ENCODE data around the gene FAM120A.

Gene FAM120A

DNA sequence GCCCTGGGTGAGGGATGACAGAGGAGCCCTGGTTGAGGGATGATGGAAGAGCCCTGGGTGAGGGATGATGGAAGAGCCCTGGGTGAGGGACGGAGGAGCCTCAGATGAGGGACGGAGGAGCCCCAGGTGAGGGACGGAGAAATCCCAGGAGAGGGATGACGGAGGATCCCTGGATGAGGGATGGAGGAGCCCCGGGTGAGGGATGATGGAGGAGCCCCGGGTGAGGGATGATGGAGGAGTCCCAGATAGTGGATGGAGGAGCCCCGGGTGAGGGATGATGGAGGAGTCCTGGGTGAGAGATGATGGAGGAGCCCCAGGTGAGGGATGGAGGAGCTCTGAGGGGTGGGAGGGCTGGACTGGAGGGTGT lies 135.8 kb downstream of the FAM120A start:
- Mint-ChIP-seq H3K27ac (ENCODE audit: low read depth) (peak overlapping the region; percentile 84), H3K4me1 (peaks cover 70% of the 10 kb centered on the region), H3K27me3 (no peaks in the 10 kb centered on the region), H3K9me3 (peaks cover 5% of the 10 kb centered on the region), H3K4me3 (no peak overlapping the region), H3K36me3 (ENCODE audit: insufficient read depth) (no peaks in the 10 kb centered on the region)
- DNase-seq (ENCODE audit: low spot score in 2 of 2) = no peak
- ATAC-seq (replicated peaks; ENCODE audit: extremely low read depth, poor library complexity, severe bottlenecking) = no peak

DNA sequence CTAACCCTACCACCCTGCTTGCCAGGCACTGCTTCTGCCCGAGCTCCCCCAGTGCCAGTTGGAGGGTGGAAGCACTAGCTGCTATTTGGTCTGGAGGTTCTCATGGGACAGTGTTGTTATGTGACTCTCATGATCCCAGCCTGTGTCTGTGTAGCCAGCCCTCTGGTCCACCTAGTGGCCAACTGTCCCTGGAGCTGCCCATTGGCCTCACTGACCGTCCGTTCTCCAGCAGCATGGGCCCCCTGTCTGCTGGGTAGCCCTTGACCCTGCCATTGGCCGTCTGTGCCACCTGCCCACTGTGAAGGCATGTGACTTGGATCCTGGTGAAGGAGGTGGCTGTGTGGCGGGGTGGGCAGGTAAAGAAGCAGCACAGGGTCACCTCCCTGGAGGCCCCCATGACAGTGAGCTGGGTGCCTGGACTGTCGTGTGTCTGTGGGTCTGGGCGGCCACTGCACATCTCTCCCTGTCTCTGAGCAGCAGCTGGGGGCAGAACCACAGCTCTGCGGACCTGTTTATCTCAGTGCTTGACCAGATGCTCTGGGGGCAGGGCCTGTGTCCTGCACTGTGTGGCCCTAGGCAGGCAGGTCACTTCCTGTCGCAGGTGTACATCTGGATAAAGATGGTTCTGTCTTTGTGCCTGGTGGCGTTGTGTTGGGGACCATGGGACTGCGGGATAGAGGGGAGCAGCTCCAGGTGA lies 136.3 kb downstream of the FAM120A start:
- Mint-ChIP-seq H3K4me1 (peaks cover 74% of the 10 kb centered on the region), H3K4me3 (no peak overlapping the region), H3K27ac (ENCODE audit: low read depth) (peak overlapping the region; percentile 84), H3K36me3 (ENCODE audit: insufficient read depth) (no peaks in the 10 kb centered on the region), H3K27me3 (no peaks in the 10 kb centered on the region), H3K9me3 (peaks cover 5% of the 10 kb centered on the region)
- no peak for DNase-seq (ENCODE audit: low spot score in 2 of 2)
- ATAC-seq (replicated peaks; ENCODE audit: extremely low read depth, poor library complexity, severe bottlenecking) = no peak

DNA sequence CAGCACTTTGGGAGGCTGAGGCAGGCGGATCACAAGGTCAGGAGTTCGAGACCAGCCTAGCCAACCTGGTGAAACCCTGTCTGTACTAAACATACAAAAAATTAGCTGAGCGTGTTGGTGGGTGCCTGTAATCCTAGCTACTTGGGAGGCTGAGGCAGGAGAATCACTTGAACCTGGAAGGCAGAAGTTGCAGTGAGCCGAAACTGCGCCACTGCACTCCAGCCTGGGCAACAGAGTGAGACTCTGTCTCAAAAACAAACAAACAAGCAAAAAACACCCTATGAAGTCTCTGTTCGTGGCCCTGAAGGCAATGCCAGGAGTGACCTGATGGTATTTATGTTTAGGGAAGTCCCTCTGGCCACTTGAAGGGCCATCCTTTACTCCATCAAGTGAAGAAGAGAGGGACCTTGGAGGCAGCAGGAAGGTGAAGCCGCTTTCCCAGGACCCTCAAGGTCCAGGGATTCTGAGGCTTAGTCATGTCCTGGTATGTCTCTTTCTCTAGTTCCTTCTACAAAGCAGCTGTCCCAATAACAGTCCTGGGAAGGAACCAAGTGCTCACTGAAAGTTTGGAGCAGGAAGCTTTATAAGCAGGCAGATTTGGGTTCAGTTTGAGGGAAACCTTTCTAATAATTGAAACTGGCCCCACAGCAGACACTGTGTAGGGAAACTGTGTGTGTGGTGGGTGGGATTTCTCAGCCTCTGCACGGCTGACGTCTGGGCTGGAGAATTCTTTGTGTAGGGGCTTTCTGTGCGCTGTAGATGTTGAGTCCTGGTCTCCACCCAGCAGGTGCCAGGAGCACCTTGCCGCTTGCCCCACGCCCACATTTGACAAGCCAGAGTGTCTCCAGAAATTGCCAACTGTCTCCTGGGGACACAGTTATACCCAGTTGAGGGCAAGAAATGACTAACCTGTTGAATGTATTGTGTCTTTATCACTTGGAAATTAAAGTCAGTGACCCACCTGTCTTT lies 137.4 kb downstream of the FAM120A start:
- no peaks in the 10 kb centered on the region for H3K36me3 Mint-ChIP-seq (ENCODE audit: insufficient read depth)
- H3K9me3 Mint-ChIP-seq = peaks cover 5% of the 10 kb centered on the region
- no peaks in the 10 kb centered on the region for H3K27me3 Mint-ChIP-seq
- peaks cover 80% of the 10 kb centered on the region for H3K4me1 Mint-ChIP-seq
- ATAC-seq (replicated peaks; ENCODE audit: extremely low read depth, poor library complexity, severe bottlenecking) (no peak), DNase-seq (ENCODE audit: low spot score in 2 of 2) (no peak)
- peak overlapping the region; percentile 73 for H3K27ac Mint-ChIP-seq (ENCODE audit: low read depth)
- H3K4me3 Mint-ChIP-seq = no peak overlapping the region

DNA sequence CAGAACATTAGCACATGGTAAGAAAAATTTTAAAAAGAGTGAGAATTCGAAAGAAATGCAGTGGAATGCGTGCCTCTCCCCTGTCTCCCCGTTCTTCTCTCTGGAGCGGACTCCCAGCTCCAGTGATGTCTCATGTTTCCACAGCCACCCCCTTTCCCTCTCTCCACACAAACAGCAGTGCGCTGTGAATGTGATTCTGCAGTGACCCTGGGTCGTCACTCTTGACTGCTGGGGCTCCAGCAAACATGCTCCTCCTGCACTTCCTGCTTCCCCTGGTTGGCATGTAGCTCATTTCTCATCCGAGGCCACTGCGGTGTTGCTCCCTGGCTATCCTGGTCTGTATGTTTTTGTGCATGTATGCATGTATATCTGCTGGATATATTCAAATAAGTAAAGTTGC lies 138.2 kb downstream of the FAM120A start:
- Mint-ChIP-seq H3K36me3 (ENCODE audit: insufficient read depth) (no peaks in the 10 kb centered on the region), H3K4me1 (peaks cover 73% of the 10 kb centered on the region), H3K9me3 (no peaks in the 10 kb centered on the region), H3K27me3 (no peaks in the 10 kb centered on the region), H3K4me3 (no peak overlapping the region), H3K27ac (ENCODE audit: low read depth) (peak overlapping the region; percentile 73)
- no peak for DNase-seq (ENCODE audit: low spot score in 2 of 2)
- ATAC-seq (replicated peaks; ENCODE audit: extremely low read depth, poor library complexity, severe bottlenecking) = no peak

DNA sequence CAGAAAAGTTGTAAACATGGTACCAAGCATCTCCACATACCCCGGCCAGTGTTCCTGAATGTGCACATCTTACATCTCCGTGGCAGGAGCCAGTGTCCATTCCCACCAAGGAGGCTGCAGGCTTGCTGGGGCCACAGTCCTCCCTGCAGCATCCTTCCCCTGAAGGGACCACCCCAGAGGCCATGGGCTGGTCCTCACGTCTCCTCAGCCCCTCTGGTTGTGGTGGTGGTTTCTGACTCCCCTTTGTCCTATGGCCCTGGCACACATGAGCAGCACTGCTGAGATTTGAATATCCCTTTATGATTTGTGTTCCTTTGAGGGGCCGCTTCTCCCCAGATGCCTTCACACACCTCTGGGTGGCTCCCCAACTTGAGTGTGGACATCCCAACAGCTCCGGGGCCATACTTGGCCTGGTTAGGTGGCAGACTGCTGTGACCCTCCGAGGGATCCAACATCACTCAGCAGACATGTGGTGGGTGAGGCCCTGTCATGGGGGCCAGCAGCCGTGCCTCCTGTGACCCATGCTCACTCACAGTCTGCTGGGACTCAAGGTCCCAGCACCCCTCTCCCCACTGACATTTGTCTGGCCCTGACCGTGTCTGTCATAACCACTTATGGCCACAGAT lies 139.2 kb downstream of the FAM120A start:
- ATAC-seq (replicated peaks; ENCODE audit: extremely low read depth, poor library complexity, severe bottlenecking) = no peak

DNA sequence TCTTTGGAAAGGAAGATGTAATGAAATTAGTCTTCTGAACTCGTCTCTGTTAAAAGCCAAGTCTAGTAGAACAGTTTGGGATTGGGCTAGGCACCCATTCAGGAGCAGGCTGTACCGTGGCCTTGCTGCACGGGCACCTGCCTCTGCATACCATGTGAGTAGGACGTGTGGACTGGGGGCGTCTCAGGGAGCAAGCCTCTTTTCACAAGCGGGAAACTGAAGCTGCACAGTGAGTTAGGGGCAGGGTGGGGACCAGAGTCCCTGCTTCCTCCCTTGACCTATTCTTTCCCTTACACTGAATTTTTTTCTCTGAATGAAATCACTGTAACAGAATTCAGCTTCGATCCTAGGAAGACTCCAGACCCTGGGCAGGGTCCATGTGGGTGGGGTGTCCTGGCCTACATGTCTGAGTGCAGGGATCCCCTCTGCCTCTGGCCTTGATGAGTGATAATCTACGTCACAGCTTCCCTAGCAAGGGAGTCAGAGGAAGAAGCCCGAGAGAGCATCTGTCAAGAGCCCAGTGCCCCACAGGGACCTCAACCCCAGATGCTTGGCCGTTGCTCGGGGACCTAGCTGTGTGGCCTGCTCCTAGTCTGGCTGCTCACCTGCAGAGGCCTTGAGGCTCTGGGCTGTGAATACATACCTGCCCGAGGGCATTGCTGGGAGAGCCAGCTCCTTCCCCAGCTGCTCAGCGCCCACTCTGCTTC lies 140.0 kb downstream of the FAM120A start:
- Mint-ChIP-seq H3K4me3 (no peak overlapping the region), H3K4me1 (peaks cover 66% of the 10 kb centered on the region), H3K27me3 (no peaks in the 10 kb centered on the region), H3K9me3 (no peaks in the 10 kb centered on the region), H3K36me3 (ENCODE audit: insufficient read depth) (no peaks in the 10 kb centered on the region), H3K27ac (ENCODE audit: low read depth) (peak overlapping the region; percentile 77)
- ATAC-seq (replicated peaks; ENCODE audit: extremely low read depth, poor library complexity, severe bottlenecking) (no peak), DNase-seq (ENCODE audit: low spot score in 2 of 2) (no peak)

More for the DNA sequence above, 139.2 kb downstream of the FAM120A start:
- Mint-ChIP-seq H3K4me3 (no peak overlapping the region), H3K27me3 (no peaks in the 10 kb centered on the region), H3K36me3 (ENCODE audit: insufficient read depth) (no peaks in the 10 kb centered on the region), H3K9me3 (no peaks in the 10 kb centered on the region), H3K27ac (ENCODE audit: low read depth) (peak overlapping the region; percentile 77), H3K4me1 (peaks cover 64% of the 10 kb centered on the region)
- no peak for DNase-seq (ENCODE audit: low spot score in 2 of 2)

DNA sequence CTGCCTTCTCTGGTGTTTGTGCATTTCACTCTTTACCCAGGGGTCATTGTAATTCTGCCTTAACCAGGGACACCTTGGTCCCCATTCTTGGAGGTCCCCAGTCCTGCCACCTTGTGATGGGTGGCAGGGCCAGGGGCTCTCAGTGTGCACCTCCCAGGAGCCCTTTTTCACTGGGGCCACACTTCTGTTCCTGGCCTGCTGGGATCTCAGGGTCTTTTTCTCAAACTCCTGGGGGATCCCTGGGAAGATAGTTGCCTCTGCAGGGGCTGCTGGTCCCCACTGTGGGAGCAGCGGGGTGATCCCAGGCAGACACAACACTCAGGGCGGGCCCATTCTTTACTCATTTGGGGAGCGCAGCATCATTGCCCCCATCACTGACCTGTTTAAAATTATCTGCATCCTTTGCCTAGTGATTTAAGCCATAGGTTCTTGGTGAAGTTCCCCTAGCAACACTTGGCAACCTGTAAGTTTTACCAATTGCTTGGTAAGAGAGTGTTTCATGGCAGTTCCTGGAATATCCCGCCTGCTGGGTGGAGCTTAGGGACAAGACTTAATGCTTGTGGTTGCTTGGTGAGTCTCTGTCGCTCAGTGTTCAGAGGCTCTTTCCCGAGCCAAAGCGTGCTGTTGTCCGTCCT lies 140.6 kb downstream of the FAM120A start:
- Mint-ChIP-seq H3K27ac (ENCODE audit: low read depth) (no peak overlapping the region), H3K36me3 (ENCODE audit: insufficient read depth) (no peaks in the 10 kb centered on the region), H3K4me1 (peaks cover 60% of the 10 kb centered on the region), H3K27me3 (no peaks in the 10 kb centered on the region), H3K9me3 (no peaks in the 10 kb centered on the region), H3K4me3 (no peak overlapping the region)
- DNase-seq (ENCODE audit: low spot score in 2 of 2) = no peak
- ATAC-seq (replicated peaks; ENCODE audit: extremely low read depth, poor library complexity, severe bottlenecking) = no peak

DNA sequence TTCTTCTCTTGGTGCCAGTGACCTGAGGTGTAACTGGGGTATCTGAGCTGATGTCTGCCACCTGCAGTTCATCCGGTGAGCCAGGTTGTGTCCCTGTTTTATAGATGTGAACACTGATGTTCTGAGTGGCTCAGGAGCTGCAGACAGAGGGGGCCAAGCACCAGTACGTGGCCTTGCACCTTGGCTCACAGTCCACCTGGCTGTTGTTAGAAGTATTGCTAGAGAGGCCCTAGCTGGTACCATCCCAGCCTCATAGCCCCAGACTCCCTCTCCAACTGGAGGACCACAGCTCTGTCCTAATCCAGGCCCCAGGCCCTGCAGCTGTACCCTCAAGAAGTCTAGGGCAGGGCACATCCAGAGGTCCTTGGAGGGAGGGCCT lies 141.1 kb downstream of the FAM120A start:
- peaks cover 57% of the 10 kb centered on the region for H3K4me1 Mint-ChIP-seq
- no peaks in the 10 kb centered on the region for H3K27me3 Mint-ChIP-seq
- DNase-seq (ENCODE audit: low spot score in 2 of 2) (no peak), ATAC-seq (replicated peaks; ENCODE audit: extremely low read depth, poor library complexity, severe bottlenecking) (peak; percentile 24)
- no peaks in the 10 kb centered on the region for H3K9me3 Mint-ChIP-seq
- no peak overlapping the region for H3K4me3 Mint-ChIP-seq
- H3K27ac Mint-ChIP-seq (ENCODE audit: low read depth) = no peak overlapping the region
- H3K36me3 Mint-ChIP-seq (ENCODE audit: insufficient read depth) = no peaks in the 10 kb centered on the region

DNA sequence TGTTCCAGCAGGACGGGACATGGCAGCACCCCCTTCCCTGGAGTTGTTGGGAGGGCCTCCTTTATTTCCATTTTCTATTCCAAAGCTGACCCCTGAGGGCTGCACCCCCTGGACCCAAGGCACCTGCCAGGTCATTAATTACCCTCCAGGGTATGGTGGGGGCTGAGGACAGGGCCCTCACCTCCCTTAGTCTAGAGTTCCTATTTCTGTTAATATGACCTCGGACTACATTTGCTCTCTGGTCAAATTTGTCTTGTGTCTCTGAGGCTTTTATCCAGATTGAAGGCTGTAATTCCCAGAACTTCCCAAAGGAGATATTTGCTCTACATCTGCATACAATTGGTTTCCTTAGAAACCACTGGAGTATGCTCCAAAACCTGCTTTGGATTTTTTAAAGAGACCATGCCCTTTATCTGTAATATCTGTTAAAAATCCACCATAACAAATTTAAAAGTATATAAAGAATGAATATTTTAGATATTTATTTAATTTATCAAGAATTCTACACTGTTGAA lies 141.7 kb downstream of the FAM120A start:
- H3K4me1 Mint-ChIP-seq = peaks cover 58% of the 10 kb centered on the region
- H3K27me3 Mint-ChIP-seq = no peaks in the 10 kb centered on the region
- ATAC-seq (replicated peaks; ENCODE audit: extremely low read depth, poor library complexity, severe bottlenecking) (no peak), DNase-seq (ENCODE audit: low spot score in 2 of 2) (no peak)
- no peak overlapping the region for H3K4me3 Mint-ChIP-seq
- no peaks in the 10 kb centered on the region for H3K36me3 Mint-ChIP-seq (ENCODE audit: insufficient read depth)
- H3K9me3 Mint-ChIP-seq = no peaks in the 10 kb centered on the region
- peak overlapping the region; percentile 22 for H3K27ac Mint-ChIP-seq (ENCODE audit: low read depth)

DNA sequence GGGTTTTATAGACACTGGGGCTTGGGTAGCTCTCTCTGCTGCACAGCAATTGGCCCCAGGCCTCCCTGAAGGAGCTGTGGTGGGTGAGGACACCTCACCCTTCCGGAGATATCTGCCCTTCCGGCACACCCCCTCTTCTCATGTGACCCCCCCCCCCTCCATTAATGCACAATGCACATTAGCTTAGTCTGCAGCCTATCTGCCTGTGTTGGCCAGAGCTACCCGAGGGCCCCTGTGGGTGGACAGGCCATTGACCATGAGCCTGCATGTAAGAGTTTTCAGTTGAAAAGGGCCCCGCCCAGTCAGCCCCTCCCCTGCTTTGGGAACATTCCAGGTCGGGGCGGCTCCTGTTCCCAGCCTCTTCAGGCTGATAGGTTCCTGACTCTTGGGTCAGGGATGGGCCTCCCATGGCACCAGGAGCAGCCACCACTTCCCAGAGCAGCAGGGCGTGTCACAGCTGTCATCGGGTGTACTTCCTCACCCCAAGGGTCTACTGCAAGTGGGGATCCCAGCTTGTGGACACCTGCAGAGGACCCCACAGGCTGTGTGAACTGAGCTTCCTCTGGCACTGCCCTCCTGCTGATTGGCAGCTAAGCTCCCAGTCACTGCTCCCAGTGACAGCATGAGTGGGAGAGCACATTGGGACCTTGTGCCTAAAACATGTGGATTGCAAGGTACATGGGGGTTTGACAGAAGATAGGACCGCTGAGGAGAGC lies 142.7 kb downstream of the FAM120A start:
- ATAC-seq (replicated peaks; ENCODE audit: extremely low read depth, poor library complexity, severe bottlenecking) (no peak), DNase-seq (ENCODE audit: low spot score in 2 of 2) (no peak)
- Mint-ChIP-seq H3K4me1 (peaks cover 61% of the 10 kb centered on the region), H3K27ac (ENCODE audit: low read depth) (no peak overlapping the region), H3K9me3 (no peaks in the 10 kb centered on the region), H3K27me3 (no peaks in the 10 kb centered on the region), H3K4me3 (no peak overlapping the region), H3K36me3 (ENCODE audit: insufficient read depth) (no peaks in the 10 kb centered on the region)

DNA sequence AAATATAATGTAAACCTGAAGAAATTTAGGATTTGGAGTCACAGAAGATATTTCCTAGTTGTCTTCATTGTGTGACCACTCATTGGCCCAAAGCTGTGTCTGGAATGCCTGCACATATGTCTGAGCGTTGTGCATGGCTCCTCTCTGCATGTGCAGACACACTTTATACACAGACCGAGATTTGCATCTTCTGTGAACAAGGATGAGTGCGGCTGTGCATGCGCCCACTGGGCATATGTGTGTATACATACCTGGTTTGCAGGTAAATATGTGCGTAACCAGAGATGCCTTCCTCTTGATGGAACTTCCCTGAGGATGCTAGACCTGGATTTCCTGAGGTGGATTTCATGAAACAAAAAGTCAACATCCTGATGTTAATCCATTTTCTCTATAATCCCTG lies 144.0 kb downstream of the FAM120A start:
- Mint-ChIP-seq H3K9me3 (no peaks in the 10 kb centered on the region), H3K27ac (ENCODE audit: low read depth) (peak overlapping the region; percentile 62), H3K4me3 (no peak overlapping the region), H3K27me3 (no peaks in the 10 kb centered on the region), H3K36me3 (ENCODE audit: insufficient read depth) (no peaks in the 10 kb centered on the region), H3K4me1 (peaks cover 59% of the 10 kb centered on the region)
- DNase-seq (ENCODE audit: low spot score in 2 of 2) (no peak), ATAC-seq (replicated peaks; ENCODE audit: extremely low read depth, poor library complexity, severe bottlenecking) (no peak)

Measured in central memory CD8-positive, alpha-beta T cell (primary cell).